ENCODE results near the gene CASTOR1.

CASTOR1 gene

DNA sequence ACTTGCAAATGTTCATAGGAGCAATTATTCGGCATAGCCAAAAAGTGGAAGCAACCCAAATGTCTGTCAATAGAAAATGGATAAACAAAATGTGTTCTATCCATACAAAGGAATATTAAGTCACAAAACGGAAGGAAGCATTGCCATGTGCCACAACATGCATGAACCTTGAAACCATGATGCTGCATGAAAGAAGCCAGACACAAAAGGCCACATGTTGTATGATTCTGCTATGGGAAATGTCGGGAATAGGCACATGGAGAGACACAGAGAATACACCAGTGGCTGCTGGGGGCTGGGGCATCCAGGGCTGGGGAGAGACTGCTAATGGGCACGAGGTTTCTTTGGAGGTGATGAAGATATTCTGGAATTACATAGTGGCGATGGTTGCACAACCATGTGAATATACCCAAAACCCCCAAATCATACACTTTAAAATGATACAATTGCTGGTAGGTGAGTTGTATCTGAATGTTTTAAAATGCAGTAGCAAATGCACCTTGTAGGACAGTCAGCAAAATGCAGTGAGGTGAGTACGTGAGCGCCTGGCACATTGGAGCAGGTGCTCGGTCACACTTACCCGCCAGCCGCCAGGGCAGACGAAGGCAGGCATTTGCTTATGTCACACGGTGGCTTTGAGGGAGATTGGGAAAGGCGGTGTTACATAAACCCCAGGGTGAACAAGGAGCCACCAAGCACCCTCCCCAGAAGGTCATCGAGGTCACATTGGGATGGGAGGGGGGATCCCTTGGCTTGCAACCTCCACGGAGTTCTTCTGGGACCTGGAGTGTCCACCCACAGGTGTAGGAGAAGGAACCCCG, 16.3 kb downstream of the CASTOR1 start:
- TF ChIP-seq, protein P1, sequence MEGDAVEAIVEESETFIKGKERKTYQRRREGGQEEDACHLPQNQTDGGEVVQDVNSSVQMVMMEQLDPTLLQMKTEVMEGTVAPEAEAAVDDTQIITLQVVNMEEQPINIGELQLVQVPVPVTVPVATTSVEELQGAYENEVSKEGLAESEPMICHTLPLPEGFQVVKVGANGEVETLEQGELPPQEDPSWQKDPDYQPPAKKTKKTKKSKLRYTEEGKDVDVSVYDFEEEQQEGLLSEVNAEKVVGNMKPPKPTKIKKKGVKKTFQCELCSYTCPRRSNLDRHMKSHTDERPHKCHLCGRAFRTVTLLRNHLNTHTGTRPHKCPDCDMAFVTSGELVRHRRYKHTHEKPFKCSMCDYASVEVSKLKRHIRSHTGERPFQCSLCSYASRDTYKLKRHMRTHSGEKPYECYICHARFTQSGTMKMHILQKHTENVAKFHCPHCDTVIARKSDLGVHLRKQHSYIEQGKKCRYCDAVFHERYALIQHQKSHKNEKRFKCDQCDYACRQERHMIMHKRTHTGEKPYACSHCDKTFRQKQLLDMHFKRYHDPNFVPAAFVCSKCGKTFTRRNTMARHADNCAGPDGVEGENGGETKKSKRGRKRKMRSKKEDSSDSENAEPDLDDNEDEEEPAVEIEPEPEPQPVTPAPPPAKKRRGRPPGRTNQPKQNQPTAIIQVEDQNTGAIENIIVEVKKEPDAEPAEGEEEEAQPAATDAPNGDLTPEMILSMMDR (IDR thresholded peaks at IDR 0.05; ENCODE audit: low read depth, low read length, missing control alignments) = no peak
- no peak for DNase-seq (ENCODE audit: low read depth)
- H3K4me3 ChIP-seq (ENCODE audit: low read depth, low read length) = no peak overlapping the region

DNA sequence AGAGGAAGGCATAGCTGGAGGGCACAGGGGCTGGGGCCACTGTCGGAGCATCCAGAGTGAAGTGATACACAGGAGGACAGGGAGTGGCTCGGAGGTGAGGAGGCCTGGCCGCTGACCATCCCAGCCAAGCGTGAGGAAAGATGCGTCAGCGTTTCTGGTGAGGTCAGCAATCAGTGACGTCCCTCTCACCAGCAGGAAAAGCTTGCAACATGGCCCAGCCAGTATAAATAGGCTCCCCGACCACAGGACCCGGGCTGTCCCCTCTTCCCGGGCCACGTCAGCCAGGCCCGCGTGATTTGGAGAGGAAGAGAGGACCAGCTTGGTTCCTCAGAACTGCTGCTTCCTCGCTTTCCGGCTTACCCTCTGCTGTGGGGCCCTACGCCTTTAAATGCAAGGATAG, 18.5 kb downstream of the CASTOR1 start:
- H3K4me3 ChIP-seq (ENCODE audit: low read depth, low read length) = no peak overlapping the region

DNA sequence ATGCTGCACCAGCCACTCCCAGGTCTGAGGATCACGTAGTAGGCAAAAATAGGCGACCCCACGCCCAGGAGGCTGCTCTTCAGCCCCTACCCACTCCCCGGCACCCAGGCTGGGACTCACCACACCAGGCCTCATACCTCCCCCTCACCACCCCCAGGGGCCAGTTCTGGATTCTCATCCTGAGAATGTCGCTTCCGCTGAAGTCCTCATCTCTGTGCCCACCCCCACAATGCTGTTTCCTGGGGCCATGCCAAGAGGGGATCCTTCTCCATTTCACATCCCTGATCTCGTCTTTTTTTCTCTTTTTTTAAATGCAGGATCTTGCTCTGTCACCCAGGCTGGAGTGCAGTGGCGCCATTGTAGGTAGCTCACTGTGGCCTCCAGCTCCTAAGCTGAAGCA, 21.0 kb downstream of the CASTOR1 start:
- DNase-seq (ENCODE audit: low read depth) = no peak
- TF ChIP-seq, protein P1 (IDR thresholded peaks at IDR 0.05; ENCODE audit: low read depth, low read length, missing control alignments) = no peak
- no peak overlapping the region for H3K4me3 ChIP-seq (ENCODE audit: low read depth, low read length)

More for the DNA sequence above, 18.5 kb downstream of the CASTOR1 start:
- no peak for DNase-seq (ENCODE audit: low read depth)
- TF ChIP-seq, protein P1 (IDR thresholded peaks at IDR 0.05; ENCODE audit: low read depth, low read length, missing control alignments) = no peak

DNA sequence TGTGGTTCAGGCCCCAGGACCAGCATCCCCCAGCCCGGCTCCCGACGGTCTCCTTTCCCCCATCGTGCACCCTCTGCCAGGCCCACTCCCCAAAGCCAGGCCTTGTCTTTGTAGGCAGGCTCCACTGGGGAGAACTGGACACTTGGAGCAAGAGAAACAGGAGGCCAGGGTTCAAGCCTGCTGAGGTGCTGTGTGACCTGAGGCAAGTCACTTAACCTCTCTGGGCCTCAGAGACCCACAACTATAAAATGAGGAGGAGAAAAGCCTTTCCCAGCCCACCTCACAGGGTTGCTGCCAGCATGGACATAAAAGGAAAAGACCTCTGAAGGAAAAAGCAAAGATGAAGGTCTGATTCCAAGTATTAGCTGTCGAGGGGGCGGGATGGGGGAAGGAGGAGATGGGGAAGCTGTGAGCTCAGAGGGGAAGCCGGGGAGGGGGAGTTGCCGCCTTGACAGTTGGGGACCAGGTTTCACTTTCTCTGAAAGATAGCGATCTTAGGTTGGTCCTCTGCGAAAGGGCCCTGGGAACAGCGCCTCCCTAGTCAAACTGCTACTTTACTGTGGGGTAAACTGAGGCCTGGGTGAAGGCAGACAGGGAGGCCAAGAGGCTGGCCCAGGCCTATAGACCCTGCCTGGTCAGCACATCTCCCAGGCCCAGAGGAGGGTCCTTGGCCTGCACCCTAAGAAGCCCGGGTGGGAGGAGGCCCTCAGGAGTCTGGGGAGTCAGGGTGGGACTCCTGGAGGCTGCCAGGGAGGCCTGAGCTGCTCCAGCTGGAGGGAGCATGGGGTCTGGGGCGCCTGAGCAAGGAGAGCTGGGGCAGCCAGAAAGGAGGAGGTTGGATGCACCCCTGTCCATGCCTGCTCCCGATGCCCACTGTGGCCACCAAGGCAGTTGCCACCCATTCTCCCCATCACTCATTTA, 21.7 kb downstream of the CASTOR1 start:
- DNase-seq (ENCODE audit: low read depth) = no peak
- peak overlapping the region; percentile 84 for H3K4me3 ChIP-seq (ENCODE audit: low read depth, low read length)
- TF ChIP-seq, protein P1 (IDR thresholded peaks at IDR 0.05; ENCODE audit: low read depth, low read length, missing control alignments) = no peak

DNA sequence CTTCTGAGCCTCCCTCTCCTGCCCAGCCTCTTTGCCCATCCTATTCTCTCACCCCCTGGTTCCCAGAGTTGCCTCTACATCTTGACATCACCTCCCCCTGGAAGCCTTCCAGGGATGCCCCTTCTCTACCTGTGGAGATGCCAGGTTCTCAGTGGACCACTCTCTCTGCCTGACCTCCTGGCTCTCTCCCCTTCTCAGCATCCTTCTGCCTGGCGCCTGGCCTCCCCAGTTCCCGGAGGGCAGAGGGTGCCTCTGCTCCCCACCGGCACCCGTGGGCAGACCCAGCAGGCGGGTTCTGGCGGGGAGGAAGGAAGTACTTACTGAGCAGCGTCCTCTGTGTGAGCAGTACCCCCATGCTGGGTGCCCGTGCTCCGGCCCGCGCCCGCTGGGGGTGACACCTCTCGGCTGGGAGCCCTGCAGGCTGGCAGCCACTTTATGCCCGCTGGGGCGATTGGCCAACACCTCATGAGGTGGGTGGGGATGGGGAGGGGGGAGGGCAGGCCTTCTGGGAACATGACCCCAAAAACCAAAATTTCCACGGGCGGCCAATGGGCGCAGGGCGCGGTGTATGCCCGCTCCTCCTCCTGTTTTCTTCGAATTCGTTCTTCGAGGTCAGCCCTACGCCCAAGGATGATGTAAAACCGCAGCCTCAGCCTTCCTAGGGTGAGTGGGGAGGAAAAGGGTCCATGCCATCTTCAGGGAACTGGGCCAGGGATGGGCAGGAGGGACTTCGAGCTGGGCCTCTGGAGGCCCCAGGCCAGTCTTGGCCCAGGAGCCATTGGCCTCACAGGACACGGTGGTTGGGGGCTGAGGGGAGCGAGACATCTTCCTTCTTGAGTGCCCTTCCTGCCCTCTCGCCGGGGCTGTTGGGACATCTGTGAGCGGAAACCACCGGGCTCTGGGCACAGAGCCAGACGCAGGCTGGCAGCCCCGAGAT, 22.6 kb downstream of the CASTOR1 start, which contains the start of gene OSM:
TSS of gene OSM (minus strand) at position 407 of the 937 bp plus-strand sequence. CDS start at position 355, 52 bp downstream.
- DNase-seq (ENCODE audit: low read depth) = no peak
- H3K4me3 ChIP-seq (ENCODE audit: low read depth, low read length) = peak within 1 kb of the TSS; percentile 84
- TF ChIP-seq, protein P1 (IDR thresholded peaks at IDR 0.05; ENCODE audit: low read depth, low read length, missing control alignments) = no peak

DNA sequence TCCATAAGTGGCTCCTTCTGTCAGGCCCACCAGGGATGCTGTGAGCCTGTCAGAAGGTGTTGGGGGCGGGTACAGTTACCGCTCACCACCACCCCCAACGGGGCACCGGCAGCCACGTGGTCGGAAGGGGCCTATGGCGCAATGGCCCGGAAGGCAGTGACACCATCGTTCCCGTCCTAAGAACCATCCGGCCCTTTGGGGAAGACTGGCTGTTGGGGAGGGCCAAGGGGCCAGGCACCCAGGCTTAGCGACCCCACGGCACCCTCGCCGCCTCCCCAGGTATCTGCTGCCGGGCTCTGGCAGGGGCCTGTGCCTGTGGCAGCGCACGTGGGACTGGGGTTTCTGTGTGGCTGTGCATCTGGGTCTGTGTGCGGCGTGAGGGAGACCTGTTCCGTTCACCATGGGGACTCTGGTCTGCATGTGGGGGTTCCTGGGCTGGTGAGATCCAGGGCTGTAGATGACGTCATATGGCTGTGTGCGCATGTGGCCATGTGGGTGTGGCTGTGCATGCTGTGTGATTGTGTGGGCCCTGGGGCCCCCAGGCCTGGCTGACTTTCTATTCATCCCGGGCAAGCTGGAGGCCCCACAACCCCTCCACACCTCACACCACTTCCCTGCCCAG, 23.4 kb downstream of the CASTOR1 start:
- TF ChIP-seq, protein P1 (IDR thresholded peaks at IDR 0.05; ENCODE audit: low read depth, low read length, missing control alignments) = no peak
- H3K4me3 ChIP-seq (ENCODE audit: low read depth, low read length) = peak overlapping the region; percentile 84
- DNase-seq (ENCODE audit: low read depth) = peak; percentile 59

Measured in GM12864 (cell line).